ENCODE measurements around the gene PROX1.

PROX1 gene

GRCh38 chr1:213989002-213989855 lies 1.5 kb downstream of the PROX1 start:
- H3K4me1 ChIP-seq = peaks cover 0 to 19% (median 9%) of the 10 kb centered on the region in 10 experiments; a peak in 14 of 20 replicates
- H3K9me3 ChIP-seq (replicated peaks in 1 of 11) = peaks cover 10 to 21% (median 16%) of the 10 kb centered on the region in 11 experiments; a peak in 19 of 22 replicates
- TF ChIP-seq Cebpa-rat (IDR thresholded peaks at IDR 0.05) = no peak
- peak overlapping the region; percentile 33 to 88 (median 67); a peak in 19 of 22 replicates for H3K27ac ChIP-seq
- H3K4me2 ChIP-seq = peak overlapping the region; percentile 63 to 88 (median 79)
- H3K27me3 ChIP-seq = peaks cover 29 to 36% (median 30%) of the 10 kb centered on the region in 11 experiments
- H4K20me1 ChIP-seq = peaks cover 0 to 14% (median 0%) of the 10 kb centered on the region in 11 experiments; a peak in 5 of 22 replicates
- H3K9ac ChIP-seq = peak overlapping the region; percentile 66 to 88 (median 75)
- H3K4me3 ChIP-seq = peak overlapping the region; percentile 61 to 71 (median 65)
- H3K36me3 ChIP-seq = no peaks in the 10 kb centered on the region

- H4K20me1 ChIP-seq = peaks cover 0 to 16% (median 0%) of the 10 kb centered on the region in 11 experiments; a peak in 2 of 22 replicates
- peaks cover 0 to 22% (median 0%) of the 10 kb centered on the region in 11 experiments; a peak in 6 of 22 replicates for H3K36me3 ChIP-seq
- H3K4me2 ChIP-seq = peak overlapping the region in 2 of 11 experiments; percentile 5 to 22; a peak in 2 of 22 replicates
- TF ChIP-seq Cebpa-rat (IDR thresholded peaks at IDR 0.05) = no peak
- H3K27me3 ChIP-seq = 0 out of 22 replicates have a peak, but pooled peaks cover 0 to 7% (median 0%) of the 10 kb centered on the region in 11 experiments
- H3K9me3 ChIP-seq (replicated peaks in 1 of 11) = peaks cover 0 to 9% (median 0%) of the 10 kb centered on the region in 11 experiments; a peak in 3 of 22 replicates
- H3K27ac ChIP-seq = no peak overlapping the region
- H3K4me3 ChIP-seq = no peak overlapping the region
- peaks cover 0 to 14% (median 6%) of the 10 kb centered on the region in 10 experiments; a peak in 12 of 20 replicates for H3K4me1 ChIP-seq
- H3K9ac ChIP-seq = no peak overlapping the region
Measured at GRCh38 chr1:213993929-213994328, 6.2 kb downstream of the PROX1 start.

- no peak overlapping the region for H3K9ac ChIP-seq
- H3K27ac ChIP-seq = no peak overlapping the region
- H3K9me3 ChIP-seq (replicated peaks in 1 of 11) = peaks cover 0 to 9% (median 0%) of the 10 kb centered on the region in 11 experiments; a peak in 2 of 22 replicates
- H3K27me3 ChIP-seq = no peaks in the 10 kb centered on the region
- no peak for TF ChIP-seq Cebpa-rat (IDR thresholded peaks at IDR 0.05)
- H3K4me2 ChIP-seq = no peak overlapping the region
- H3K36me3 ChIP-seq = peaks cover 0 to 22% (median 0%) of the 10 kb centered on the region in 11 experiments; a peak in 6 of 22 replicates
- peaks cover 0 to 16% (median 2%) of the 10 kb centered on the region in 10 experiments; a peak in 6 of 20 replicates for H3K4me1 ChIP-seq
- H4K20me1 ChIP-seq = peaks cover 0 to 16% (median 0%) of the 10 kb centered on the region in 11 experiments; a peak in 2 of 22 replicates
- H3K4me3 ChIP-seq = no peak overlapping the region
Measured at GRCh38 chr1:213994888-213995287, 7.1 kb downstream of the PROX1 start.

GRCh38 chr1:213995603-213996002 lies 7.8 kb downstream of the PROX1 start:
- no peak for TF ChIP-seq Cebpa-rat (IDR thresholded peaks at IDR 0.05)
- H3K36me3 ChIP-seq = peaks cover 0 to 22% (median 0%) of the 10 kb centered on the region in 11 experiments; a peak in 6 of 22 replicates
- no peak overlapping the region for H3K9ac ChIP-seq
- peaks cover 0 to 9% (median 0%) of the 10 kb centered on the region in 11 experiments; a peak in 2 of 22 replicates for H3K9me3 ChIP-seq (replicated peaks in 1 of 11)
- H4K20me1 ChIP-seq = peaks cover 0 to 16% (median 0%) of the 10 kb centered on the region in 11 experiments; a peak in 2 of 22 replicates
- H3K4me3 ChIP-seq = no peak overlapping the region
- H3K27ac ChIP-seq = no peak overlapping the region
- peaks cover 0 to 16% (median 0%) of the 10 kb centered on the region in 10 experiments; a peak in 3 of 20 replicates for H3K4me1 ChIP-seq
- H3K27me3 ChIP-seq = no peaks in the 10 kb centered on the region
- H3K4me2 ChIP-seq = no peak overlapping the region

GRCh38 chr1:213996320-213997037 lies 8.7 kb downstream of the PROX1 start:
- peaks cover 0 to 9% (median 0%) of the 10 kb centered on the region in 11 experiments; a peak in 2 of 22 replicates for H3K9me3 ChIP-seq (replicated peaks in 1 of 11)
- H3K36me3 ChIP-seq = peaks cover 0 to 22% (median 0%) of the 10 kb centered on the region in 11 experiments; a peak in 6 of 22 replicates
- H3K27ac ChIP-seq = no peak overlapping the region
- H4K20me1 ChIP-seq = peaks cover 0 to 16% (median 0%) of the 10 kb centered on the region in 11 experiments; a peak in 2 of 22 replicates
- no peak for TF ChIP-seq Cebpa-rat (IDR thresholded peaks at IDR 0.05)
- H3K27me3 ChIP-seq = no peaks in the 10 kb centered on the region
- no peak overlapping the region for H3K9ac ChIP-seq
- no peak overlapping the region for H3K4me2 ChIP-seq
- H3K4me3 ChIP-seq = no peak overlapping the region
- peaks cover 0 to 16% (median 0%) of the 10 kb centered on the region in 10 experiments; a peak in 3 of 20 replicates for H3K4me1 ChIP-seq

- no peak overlapping the region for H3K27ac ChIP-seq
Measured at GRCh38 chr1:213997038-213997771, 9.4 kb downstream of the PROX1 start.

GRCh38 chr1:213997772-213998107 lies 10.0 kb downstream of the PROX1 start:
- no peaks in the 10 kb centered on the region for H3K27me3 ChIP-seq
- no peak overlapping the region for H3K4me3 ChIP-seq
- H3K4me1 ChIP-seq = peaks cover 0 to 16% (median 0%) of the 10 kb centered on the region in 10 experiments; a peak in 3 of 20 replicates
- H4K20me1 ChIP-seq = peaks cover 0 to 13% (median 0%) of the 10 kb centered on the region in 11 experiments; a peak in 2 of 22 replicates
- H3K27ac ChIP-seq = no peak overlapping the region
- no peak overlapping the region for H3K9ac ChIP-seq
- H3K9me3 ChIP-seq (replicated peaks in 1 of 11) = peaks cover 0 to 9% (median 0%) of the 10 kb centered on the region in 11 experiments; a peak in 2 of 22 replicates
- TF ChIP-seq Cebpa-rat (IDR thresholded peaks at IDR 0.05) = no peak
- no peak overlapping the region for H3K4me2 ChIP-seq
- H3K36me3 ChIP-seq = peaks cover 0 to 22% (median 0%) of the 10 kb centered on the region in 11 experiments; a peak in 6 of 22 replicates

More at GRCh38 chr1:213997038-213997771, 9.4 kb downstream of the PROX1 start:
- peaks cover 0 to 16% (median 0%) of the 10 kb centered on the region in 11 experiments; a peak in 2 of 22 replicates for H4K20me1 ChIP-seq
- no peak for TF ChIP-seq Cebpa-rat (IDR thresholded peaks at IDR 0.05)
- peaks cover 0 to 22% (median 0%) of the 10 kb centered on the region in 11 experiments; a peak in 6 of 22 replicates for H3K36me3 ChIP-seq
- no peak overlapping the region for H3K4me3 ChIP-seq
- peaks cover 0 to 9% (median 0%) of the 10 kb centered on the region in 11 experiments; a peak in 2 of 22 replicates for H3K9me3 ChIP-seq (replicated peaks in 1 of 11)
- H3K9ac ChIP-seq = no peak overlapping the region
- peaks cover 0 to 16% (median 0%) of the 10 kb centered on the region in 10 experiments; a peak in 3 of 20 replicates for H3K4me1 ChIP-seq
- no peak overlapping the region for H3K4me2 ChIP-seq
- H3K27me3 ChIP-seq = no peaks in the 10 kb centered on the region

Measured in BLaER1 treated with 17β-estradiol and CSF1 and Interleukin-3, amounts not matched to agents 10 nM and 100 nM (cell line).